Measurements from ENCODE around the gene IFI27.

Gene IFI27

GRCh38 chr14:94126800-94127199 lies 16.3 kb downstream of the IFI27 start:
- Histone ChIP-seq H3K4me3 (ENCODE audit: low read length, poor library complexity, severe bottlenecking) (no peak overlapping the region), H3F3A (ENCODE audit: low read depth) (no peaks in the 10 kb centered on the region), H3K27me3 (ENCODE audit: insufficient read depth, low read length, poor library complexity, severe bottlenecking) (no peaks in the 10 kb centered on the region), H3K9me3 (ENCODE audit: insufficient read depth, low read depth, low read length) (no peaks in the 10 kb centered on the region), H3K4me2 (ENCODE audit: low read depth, low read length, poor library complexity, severe bottlenecking) (no peak overlapping the region), H3K4me1 (ENCODE audit: insufficient read depth, low read length, poor library complexity, severe bottlenecking) (peaks cover 5% of the 10 kb centered on the region), H3K36me3 (ENCODE audit: insufficient read depth, low read length) (no peaks in the 10 kb centered on the region), H2AFZ (ENCODE audit: low read length) (no peak overlapping the region), H3K9ac (ENCODE audit: low read depth, low read length, poor library complexity, severe bottlenecking) (no peak overlapping the region), H4K20me1 (ENCODE audit: insufficient read depth, low read length, poor library complexity, severe bottlenecking) (no peaks in the 10 kb centered on the region), H3K79me2 (ENCODE audit: insufficient read depth, low read length) (no peaks in the 10 kb centered on the region), H3K9me2 (replicated peaks; ENCODE audit: low read depth, low read length) (no peaks in the 10 kb centered on the region)
- no peak for TF ChIP-seq EZH2phosphoT487 (IDR thresholded peaks at IDR 0.05; ENCODE audit: borderline replicate concordance)
- no peak for TF ChIP-seq CTCF (conservative IDR thresholded peaks at IDR 0.05; ENCODE audit: low read length)

- no peaks in the 10 kb centered on the region for H3K36me3 ChIP-seq (ENCODE audit: insufficient read depth, low read length)
- no peaks in the 10 kb centered on the region for H3F3A ChIP-seq (ENCODE audit: low read depth)
- H3K9me3 ChIP-seq (ENCODE audit: insufficient read depth, low read depth, low read length), result no peaks in the 10 kb centered on the region
- H3K9me2 ChIP-seq (replicated peaks; ENCODE audit: low read depth, low read length), result no peaks in the 10 kb centered on the region
- no peak overlapping the region for H3K9ac ChIP-seq (ENCODE audit: low read depth, low read length, poor library complexity, severe bottlenecking)
- H4K20me1 ChIP-seq (ENCODE audit: insufficient read depth, low read length, poor library complexity, severe bottlenecking), result no peaks in the 10 kb centered on the region
- H3K4me2 ChIP-seq (ENCODE audit: low read depth, low read length, poor library complexity, severe bottlenecking), result no peak overlapping the region
- H3K4me3 ChIP-seq (ENCODE audit: low read length, poor library complexity, severe bottlenecking), result no peak overlapping the region
- H3K27me3 ChIP-seq (ENCODE audit: insufficient read depth, low read length, poor library complexity, severe bottlenecking), result no peaks in the 10 kb centered on the region
- H3K79me2 ChIP-seq (ENCODE audit: insufficient read depth, low read length), result no peaks in the 10 kb centered on the region
- no peak overlapping the region for H2AFZ ChIP-seq (ENCODE audit: low read length)
- TF ChIP-seq EZH2phosphoT487 (IDR thresholded peaks at IDR 0.05; ENCODE audit: borderline replicate concordance) (no peak), CTCF (conservative IDR thresholded peaks at IDR 0.05; ENCODE audit: low read length) (no peak)
- peaks cover 5% of the 10 kb centered on the region for H3K4me1 ChIP-seq (ENCODE audit: insufficient read depth, low read length, poor library complexity, severe bottlenecking)
These were observed 16.8 kb downstream of the IFI27 start for GRCh38 chr14:94127330-94127729.

GRCh38 chr14:94128216-94128839 lies 17.8 kb downstream of the IFI27 start:
- Histone ChIP-seq H2AFZ (ENCODE audit: low read length) (no peak overlapping the region), H3K4me2 (ENCODE audit: low read depth, low read length, poor library complexity, severe bottlenecking) (peak overlapping the region; percentile 87), H3K9me2 (replicated peaks; ENCODE audit: low read depth, low read length) (no peaks in the 10 kb centered on the region), H3K36me3 (ENCODE audit: insufficient read depth, low read length) (no peaks in the 10 kb centered on the region), H3K4me1 (ENCODE audit: insufficient read depth, low read length, poor library complexity, severe bottlenecking) (peaks cover 5% of the 10 kb centered on the region), H3K4me3 (ENCODE audit: low read length, poor library complexity, severe bottlenecking) (peak overlapping the region; percentile 77), H3K79me2 (ENCODE audit: insufficient read depth, low read length) (no peaks in the 10 kb centered on the region), H4K20me1 (ENCODE audit: insufficient read depth, low read length, poor library complexity, severe bottlenecking) (no peaks in the 10 kb centered on the region), H3F3A (ENCODE audit: low read depth) (no peaks in the 10 kb centered on the region), H3K27me3 (ENCODE audit: insufficient read depth, low read length, poor library complexity, severe bottlenecking) (no peaks in the 10 kb centered on the region), H3K9me3 (ENCODE audit: insufficient read depth, low read depth, low read length) (no peaks in the 10 kb centered on the region), H3K9ac (ENCODE audit: low read depth, low read length, poor library complexity, severe bottlenecking) (peak overlapping the region; percentile 65)
- no peak for TF ChIP-seq CTCF (conservative IDR thresholded peaks at IDR 0.05; ENCODE audit: low read length)
- no peak for TF ChIP-seq EZH2phosphoT487 (IDR thresholded peaks at IDR 0.05; ENCODE audit: borderline replicate concordance)
